NCI-H82 treated with DMSO at 0.1 percent for 48 hours (cell line): Measurements from ENCODE around the gene PDE9A.

Experiments used
- DNase-seq: peaks from one replicate; lab custom pipeline; 2025; ENCODE audit not compliant: unreplicated experiment; lab: John Stamatoyannopoulos, UW

The PDE9A gene

DNA sequence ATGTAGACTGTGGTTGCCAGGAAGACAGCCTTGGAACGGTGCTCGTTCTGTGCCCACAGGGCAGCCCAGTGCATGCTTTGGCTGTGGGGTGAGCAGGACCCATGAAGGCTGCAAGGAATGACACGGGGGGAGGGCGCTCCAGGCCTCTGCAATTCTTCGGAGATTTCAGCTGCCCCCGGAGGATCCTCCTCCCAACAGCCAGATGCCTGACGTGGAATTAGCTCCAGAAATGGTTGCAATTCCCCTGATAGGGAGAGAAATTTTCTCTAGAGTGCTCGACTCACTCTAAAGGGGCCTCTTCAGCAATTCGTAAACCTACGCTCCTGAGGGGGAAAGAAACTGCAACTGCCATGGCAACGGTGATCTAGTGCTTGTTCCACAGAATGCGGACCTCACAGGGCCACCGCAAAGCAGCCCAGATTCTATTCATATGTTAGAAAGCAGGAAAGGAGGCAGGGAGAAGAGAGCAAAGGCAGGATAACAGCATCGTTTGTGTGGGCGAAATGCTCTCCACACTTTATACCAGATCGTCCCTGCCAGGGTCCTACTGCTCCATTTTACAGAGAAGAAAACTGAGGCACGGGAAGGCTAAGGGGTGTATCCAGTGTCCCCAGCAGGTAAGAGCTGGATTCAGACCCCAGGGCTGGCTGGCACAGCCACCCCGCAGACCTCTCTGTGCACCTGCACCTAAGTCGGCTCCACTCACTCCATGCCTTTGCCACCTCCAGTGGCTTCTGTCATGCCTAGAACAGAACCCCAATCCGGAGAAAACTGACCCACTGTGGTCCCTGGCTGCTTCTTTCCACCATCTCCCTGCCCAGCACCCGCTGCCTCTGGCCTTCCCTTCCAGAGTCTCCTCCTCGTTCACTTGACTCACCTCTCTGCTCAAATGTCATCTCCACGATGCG lies 11.9 kb upstream of the PDE9A start:
- DNase-seq = no peak

DNA sequence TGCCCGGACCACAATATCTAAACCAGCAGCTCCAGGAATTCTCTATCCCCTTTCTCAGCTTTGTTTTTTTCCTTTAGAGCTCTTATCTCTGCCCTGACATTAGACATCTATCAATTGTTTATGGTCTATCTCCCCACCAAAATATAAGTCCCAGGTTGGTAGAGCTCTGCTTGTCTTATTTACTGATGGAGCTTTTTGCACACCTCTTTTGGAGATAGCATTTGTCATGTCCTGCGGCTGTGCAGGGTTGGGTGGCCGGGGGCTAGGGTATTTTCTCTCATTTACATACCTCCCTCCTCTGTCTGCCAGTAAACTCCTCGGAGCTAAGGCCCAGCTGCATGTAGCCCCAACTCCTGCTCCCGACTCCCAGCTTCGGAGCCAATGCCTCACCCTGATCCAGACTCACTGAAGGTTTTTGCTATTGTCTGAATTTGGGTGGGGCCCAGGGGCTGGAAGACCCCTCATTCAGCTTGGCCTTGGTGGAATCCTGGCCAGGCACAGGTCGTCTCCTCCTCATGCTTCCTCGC lies 11.1 kb upstream of the PDE9A start:
- no peak for DNase-seq

DNA sequence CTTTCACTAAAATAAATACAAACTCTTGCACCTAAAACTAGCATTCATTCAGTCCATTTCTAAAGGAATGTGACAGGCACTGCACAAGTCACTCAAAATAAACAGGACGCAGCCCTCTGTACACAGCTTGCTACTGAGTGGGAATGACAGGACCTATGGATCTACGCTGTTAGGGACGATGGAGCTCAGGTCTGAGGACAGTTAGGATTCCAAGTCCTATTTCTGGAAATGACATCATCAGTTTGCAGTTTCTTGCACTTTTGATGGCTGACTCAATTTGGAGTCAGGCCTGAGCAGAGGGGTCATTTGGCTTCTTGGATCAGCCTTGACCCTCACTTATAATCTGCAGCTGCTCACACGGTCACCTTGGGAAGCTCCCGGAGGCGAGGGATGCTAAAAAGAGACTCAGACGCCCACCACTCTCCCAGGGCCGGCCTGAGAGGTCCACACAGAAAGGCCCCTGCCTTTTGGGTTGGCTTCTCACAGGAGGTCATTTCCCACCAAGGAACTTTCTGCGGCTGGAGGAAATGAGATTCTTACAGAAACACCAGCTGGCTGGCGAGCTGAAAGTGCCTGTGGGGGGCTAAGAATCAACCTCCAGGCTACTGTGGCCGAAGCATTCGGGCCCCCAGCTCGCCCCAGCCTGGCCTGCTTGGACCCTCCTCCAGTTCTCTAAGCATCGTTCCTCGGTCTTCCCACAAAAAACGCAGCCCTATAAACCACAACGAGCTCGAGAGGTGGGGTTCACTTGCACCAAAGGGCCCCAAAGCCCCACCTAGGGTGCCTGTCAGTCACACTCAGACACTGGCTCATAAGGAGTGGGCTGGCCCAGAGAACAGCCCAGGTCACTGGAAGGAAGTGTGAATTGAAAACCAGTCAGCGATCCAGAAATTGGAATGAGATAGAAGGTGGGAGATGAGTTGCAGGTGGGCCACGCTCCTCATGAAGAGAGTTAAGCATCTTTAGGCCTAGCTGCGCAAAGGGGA lies 8.9 kb upstream of the PDE9A start:
- no peak for DNase-seq

DNA sequence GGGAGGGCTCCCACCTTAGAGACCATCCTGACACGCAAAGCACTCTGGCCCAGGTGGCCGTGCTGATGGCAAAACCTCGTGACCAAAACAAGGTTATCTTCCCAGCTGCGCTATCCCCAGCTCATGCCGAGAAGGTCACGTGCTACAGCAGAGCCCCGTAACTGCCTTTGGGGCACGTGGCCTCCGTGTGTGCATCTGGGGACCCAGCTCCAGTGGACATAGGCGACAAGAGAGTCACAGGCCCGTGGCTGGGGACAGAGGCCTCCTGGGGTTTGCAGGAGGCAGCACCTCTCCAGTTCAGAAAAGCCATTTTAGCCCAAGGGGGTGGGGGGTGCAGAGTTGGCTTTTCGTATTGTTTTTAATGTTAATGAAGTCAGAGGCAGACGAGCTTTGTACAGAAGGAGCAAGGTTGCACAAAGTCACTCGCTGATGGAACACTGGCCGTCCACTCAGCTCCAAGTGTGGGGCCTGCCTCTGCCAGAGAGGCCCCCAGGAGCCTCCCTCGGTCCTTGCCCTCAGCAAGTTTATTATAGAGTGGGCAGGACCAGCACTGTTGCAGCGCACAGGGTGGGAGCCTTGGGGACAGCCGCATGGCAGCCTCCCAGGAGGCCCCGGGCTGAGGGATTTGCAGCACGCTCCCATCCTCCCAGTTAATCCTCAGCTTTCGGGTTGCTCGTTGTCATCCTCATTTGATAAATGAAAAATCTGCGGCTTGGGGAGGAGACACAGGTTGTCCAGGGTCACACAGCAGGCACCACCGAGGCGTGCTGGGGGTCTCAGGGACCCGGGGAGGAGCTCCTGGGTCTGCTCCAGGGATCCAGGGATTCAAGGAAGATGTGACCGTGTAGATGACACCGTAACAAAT lies 8.0 kb upstream of the PDE9A start:
- DNase-seq = peak; percentile 84

DNA sequence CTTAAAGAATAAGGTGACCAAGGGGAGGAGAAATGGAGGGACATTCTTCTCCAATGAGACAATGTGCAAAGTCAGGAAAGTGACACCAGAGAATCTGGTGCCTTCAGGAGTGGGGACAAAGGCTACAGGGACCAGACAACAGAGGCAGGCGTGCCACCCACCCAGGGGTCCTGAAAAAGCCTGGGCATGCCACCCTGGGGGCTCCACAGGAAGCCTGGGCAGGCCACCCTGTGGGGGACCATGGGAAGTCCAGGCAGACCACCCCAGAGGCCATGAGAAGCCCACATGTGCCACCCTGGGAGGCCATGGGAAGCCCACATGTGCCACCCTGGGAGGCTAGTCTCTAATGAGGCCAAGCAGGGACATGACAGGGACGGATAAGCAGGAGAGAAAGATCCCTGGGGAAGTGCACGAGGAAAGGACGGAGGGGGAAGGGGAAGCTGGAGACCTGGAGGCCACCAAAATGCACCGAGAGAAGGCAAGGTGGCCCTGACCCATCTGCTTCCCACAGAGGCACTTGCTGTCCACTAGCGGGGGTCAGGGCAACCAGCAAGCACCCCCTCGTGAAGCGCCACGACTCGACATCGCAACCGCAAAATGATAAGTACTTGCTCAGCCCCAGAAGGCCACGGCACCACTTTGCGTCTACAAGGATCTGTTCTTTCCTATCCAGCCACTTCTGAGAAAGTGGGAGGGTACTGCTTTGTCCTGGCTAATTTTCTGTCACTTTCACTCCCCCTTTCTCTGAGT lies 7.2 kb upstream of the PDE9A start:
- DNase-seq = no peak

DNA sequence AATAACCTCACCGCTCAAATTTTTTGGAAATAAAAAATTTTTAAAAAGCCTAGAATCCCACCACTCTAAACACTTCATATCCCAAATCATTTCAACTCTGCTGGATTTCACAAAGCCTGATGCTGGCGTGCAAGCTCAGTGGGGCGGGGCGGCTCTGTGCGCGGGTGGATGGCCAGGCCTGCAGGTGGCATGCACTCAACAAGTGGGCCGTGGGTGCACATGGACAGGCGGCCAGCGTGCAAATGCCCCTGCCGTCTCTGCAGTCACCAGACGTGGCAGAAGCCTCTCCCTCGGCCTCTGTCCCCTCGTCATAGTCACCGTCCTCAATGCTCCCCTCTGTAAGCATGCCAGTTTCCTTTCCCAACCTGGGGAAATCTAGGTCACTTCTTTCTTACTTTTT lies 6.6 kb upstream of the PDE9A start:
- no peak for DNase-seq

DNA sequence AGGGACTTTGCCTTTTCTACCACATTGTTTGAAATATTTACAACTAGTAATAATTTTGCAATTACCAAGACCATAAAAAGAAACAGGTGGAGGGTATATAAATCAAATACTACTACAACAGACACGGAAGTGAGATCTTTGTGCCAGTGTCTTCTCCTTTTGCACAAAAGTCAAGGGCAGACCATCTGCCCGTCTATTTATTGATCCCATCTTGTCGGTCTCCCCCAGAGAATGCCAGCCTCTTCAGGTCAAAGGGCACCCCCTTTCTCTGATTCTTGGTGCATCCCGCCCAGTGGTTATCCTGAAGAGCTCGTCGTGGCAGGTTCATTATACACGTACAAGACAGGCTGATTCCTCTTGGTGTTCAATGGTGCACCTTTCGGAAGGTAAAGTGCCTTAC lies 4.8 kb upstream of the PDE9A start:
- DNase-seq = no peak

DNA sequence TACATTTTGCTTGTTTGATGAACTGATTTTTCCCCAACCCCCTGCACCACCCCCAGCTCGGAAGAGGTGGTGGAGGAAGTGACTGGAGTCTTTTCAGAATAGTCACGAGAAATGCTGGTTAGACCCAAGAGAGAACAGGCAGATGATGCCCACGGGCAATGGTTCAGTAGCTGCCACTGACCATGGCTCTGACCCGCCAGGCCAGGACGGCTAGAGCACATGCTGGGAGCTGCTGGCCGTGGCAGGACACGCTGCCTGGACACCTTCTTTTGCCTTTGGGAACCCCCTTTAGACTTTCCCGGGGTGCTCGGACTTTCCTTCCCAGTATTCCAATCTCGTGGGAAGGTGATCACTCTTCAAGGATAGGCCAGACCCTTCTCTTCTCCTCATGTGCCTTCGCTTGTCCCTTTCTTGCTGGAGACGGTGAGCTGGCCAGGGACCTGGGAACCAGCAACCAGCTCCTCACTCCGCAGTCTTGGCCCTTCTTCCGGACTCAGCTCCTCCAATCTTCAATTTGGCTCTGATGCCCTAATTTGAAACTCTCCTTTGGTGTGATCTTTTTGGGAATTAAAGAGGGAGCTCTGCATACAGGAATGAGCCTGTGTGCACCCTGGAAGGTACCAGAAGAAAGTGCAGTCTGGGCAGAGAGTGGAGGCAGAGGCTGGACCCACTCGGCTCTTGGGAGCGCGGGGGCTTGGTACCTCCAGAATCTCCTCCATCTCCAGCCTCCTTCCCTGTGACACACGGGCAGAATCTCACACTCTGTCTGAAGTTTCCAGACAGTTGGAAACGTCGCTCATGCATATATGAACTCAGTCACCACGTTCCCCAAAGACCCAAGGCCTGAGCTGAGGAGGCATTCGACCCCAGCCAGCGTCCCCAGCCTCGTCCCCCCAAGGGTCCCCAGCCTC lies 4.0 kb upstream of the PDE9A start:
- no peak for DNase-seq

DNA sequence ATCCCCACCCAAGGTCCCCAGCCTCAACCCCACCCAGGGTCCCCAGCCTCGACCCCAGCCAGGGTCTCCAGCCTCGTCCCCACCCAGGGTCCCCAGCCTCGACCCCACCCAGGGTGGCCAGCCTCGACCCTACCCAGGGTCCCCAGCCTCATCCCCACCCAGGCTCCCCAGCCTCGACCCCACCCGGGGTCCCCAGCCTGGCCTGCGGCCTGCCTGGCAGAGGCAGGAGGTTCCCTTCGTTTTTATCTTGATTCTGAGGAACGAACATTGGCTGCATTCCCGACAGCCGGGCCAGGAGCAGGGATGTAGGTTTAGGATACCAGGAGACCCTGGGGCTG lies 3.4 kb upstream of the PDE9A start:
- DNase-seq = no peak

DNA sequence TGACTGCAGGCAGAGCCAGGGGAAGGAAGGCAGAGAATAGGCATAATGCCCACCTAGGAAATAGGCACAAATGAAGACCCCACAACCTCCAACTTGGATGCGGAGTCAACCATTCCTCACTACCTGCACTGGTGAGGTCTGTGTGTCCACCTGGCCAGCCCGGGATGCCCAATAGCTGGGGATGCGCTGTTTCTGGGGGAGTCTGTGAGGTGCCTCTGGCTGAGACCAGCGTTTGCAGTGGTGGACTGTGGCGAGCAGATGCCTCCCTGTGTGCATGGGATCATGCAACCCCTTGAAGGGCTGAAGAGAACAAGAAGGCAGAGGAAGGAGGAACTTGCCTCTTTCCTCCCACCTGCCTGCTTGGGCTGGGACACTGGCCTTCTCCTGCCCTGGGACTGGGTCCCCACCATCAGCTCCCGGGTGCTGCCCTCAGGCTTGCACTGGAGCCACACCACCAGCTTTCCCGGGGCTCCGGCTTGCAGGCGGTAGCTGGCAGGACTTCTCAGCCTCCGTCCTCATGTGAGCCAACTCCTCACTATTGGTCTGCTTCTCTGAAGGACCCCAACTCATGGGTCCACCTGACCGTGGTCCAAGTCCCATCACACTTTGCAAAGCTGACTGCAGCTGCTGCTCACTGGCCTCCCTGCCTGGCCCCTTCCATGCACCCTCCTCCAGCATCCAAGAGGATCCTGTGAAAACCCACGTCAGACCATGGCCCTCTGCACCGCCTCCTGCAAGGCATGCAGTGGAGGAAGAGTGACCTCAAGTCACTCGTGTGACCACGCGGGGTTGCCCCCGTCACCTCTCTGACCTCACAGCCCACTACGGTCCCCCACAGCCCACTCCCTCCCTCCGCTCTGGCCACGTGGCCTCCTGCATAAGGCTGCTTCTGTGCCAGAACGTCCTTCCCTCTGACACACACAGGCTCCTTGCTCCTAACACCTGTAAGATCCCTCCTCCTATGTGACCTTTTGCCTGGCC lies 2.7 kb upstream of the PDE9A start:
- DNase-seq = no peak

DNA sequence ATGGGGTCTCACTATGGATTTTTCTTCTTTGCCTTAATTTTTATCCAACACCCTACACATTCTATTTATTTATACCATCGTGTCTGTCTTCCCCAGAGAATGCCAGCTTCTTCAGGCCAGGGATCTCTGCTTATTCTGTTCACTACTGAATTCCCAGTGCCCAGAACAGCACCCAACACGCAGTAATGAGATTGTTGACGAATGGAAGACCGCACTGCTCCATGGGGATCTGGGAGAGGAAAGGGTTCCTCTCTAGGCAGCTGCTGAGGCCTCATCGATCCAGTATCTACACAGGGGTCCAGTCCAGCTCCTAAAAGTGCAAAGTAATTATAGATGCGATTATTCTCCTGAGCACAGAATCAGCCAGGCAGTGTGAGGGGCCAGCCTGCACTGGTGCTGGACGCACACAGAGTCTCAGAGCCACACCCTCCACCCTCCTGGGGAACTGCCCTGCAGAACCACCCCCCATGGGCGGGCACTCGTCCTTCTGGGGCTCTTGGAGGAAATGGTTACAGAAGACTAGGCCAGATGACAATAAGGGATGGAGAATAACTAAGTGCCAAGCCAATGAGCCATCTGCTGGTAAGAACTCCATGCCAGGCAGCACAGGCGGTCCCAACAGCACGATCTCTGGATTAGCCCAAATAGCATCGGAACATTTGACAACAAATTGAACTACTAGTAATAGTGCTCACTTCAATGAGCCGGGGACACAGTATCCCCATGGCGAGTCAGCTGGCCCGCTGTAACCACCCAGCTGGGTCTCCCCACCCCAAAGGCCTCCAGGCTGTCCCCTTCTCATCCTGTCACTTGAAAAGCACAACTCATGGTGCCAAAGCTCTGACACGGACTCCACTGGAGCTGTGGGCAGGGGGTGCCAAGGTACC lies 1.7 kb upstream of the PDE9A start:
- DNase-seq = no peak

DNA sequence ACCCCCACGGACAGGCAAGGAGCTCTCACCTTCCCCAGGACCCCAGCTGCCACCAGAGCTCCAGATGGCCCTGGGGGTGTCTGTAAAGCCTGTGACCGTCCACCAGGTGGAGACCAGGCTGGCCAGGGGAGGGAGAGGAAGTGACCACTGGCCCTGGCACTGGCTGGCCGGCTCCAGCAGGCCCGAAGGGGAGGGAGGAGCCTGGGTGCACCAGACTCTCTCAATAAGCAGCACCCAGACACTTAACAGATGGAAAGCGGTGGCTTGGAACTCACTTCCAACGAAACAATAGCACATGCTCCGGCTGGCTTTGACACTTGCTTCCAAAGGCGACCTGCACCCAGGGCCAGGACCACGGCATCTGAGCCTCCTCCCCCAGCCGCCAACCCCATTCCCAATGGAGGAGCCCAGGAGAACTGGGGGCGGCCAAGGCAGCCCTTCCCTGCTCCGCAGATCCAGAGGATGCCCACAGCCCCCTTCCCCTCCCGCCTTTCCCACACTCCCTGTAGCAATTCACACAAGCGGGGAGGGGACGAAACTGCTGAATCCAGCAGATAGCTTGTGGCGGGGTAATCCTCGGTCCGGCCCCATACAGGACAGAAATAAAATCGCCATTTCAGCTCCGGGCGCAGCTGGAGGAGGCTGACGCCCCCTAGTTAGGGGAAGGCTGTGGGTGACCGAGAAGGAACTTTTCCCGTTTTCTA lies 742 bp upstream of the PDE9A start:
- peak; percentile 23 for DNase-seq

DNA sequence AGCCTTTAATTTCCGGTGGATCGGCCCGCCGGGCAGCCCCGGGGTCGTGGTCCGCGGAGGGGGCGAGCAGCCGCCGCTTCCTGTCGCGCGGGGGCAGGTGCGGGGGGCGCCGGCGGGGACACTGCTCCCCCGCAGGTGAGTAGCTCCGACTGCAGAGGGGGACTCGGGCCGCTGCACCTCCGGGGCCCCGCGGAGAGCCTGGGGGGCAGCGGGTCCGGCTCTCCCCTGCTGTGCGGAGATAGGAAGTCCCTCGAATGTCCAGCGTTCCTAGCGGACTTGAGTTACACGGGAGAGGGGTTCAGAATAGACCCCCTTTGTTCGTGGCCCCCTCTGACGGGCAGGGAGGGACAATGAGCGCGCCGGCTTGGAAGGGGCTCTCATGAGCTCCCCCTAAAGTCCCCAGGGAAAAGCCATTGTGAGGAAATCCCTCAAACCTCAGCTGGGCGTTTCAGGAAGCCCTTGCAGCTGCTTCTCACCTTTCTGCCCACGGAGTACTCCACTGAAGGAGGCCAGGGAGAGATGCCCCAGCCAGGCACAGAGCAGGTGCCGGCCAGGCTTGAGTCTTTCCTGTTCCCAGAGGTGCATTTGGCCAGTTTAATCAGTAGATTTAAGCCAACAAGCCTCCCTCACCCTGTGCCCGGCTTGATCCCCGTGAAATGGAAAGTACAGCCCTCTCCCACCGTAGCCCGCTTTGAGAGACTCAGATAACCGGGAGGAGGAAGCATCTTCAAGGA lies 925 bp downstream of the PDE9A start:
- peak; percentile 35 for DNase-seq

DNA sequence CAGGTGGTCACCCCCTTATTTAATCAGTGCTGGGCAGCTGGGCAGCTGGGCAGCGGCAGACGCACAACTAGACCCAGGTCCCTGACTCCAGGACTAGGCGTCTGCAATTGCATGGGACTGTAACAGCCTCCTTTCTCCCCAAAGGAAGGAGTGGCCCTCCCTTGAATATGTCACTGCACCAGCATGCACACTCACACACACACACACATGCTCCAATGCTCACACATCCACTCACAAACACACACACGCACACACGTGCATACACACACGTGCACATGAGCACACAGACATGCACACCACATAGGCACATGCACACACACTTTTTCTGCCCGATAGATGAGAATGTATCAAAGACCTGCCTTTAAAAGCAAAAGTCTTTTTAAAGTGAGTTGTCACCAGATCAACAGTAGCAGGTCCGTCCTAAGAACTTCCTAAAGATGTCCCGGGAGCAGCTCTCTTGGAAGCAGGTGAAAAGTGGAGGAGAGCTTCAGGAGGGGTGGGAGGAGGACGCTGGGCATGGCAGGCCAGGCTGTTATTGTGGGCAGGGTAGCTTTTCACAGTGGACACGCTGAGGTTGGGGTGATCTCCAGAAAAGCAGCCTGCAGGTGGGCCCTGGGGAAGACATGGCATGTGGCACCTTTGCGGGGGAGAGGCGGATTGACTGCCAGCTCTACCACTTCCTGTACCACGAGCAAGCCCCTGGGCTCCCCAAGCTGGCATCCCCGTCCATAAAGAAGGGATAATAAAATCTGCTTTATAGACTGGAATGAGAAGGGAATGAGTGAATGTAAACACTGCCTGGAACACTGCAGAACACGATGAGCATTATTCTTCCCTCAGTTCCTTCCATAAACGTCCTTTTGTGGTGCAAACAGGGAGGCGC lies 1.7 kb downstream of the PDE9A start:
- no peak for DNase-seq
